PC-3 (cell line): Measurements from ENCODE around the gene RANBP3L. TPM values are rescaled to one million over a fixed set of nuclear protein-coding genes. Genes with fewer than 3 reads are reported as not detected.

Experiments
- ATAC-seq: fragments of 200-7000 bp; cut with Tn5 transposase; 2 replicates; pipeline ENCODE4 v1.9.1; 2020; ENCODE audit warnings: mild to moderate bottlenecking, moderate library complexity
- Bru-seq: library from RNA; stranded (reverse); fragments of 400-500 nt; gene quantifications from one replicate; lab custom pipeline; 2021; lab: Mats Ljungman, UMichigan
- BruChase-seq, 2 experiments: library from RNA; stranded (reverse); fragments of 400-500 nt; gene quantifications; one replicate each; lab custom pipeline; 2021; lab: Mats Ljungman, UMichigan
- BruUV-seq: library from RNA; stranded (reverse); fragments of 400-500 nt; replicated peaks from 2 replicates; lab custom pipeline; 2021; lab: Mats Ljungman, UMichigan
- CTCF ChIA-PET: fragments of 300-600 bp; sonication (Branson Sonifier 250); formaldehyde crosslinking; loops from one replicate; lab custom pipeline; 2022; ENCODE audit warnings: antibody characterized with exemption; lab: Charles Lee
- POLR2A ChIA-PET: fragments of 300-600 bp; sonication (Branson Sonifier 250); formaldehyde crosslinking; loops from one replicate; lab custom pipeline; 2022; ENCODE audit warnings: antibody characterized with exemption; ENCODE audit not compliant: unreplicated experiment; lab: Charles Lee
- DNase-seq: peaks from one replicate; pipeline ENCODE4 v3.0.0-alpha.2; 2015
- H2AFZ ChIP-seq: fragments of 300-600 bp; sonication (generic); 2 replicates; pipeline ENCODE4 v1.6.0; 2016; ENCODE audit warnings: antibody characterized with exemption, low read length
- H3F3A ChIP-seq: fragments of 300-600 bp; sonication (generic); one replicate; pipeline ENCODE4 v1.6.0; 2017; ENCODE audit warnings: antibody characterized with exemption, low read length, control low read depth, mild to moderate bottlenecking; ENCODE audit not compliant: unreplicated experiment
- H3K27ac ChIP-seq: fragments of 300-600 bp; sonication (generic); 2 replicates; pipeline ENCODE4 v1.5.1; 2016; ENCODE audit warnings: mild to moderate bottlenecking, low read length
- H3K27me3 ChIP-seq: fragments of 300-600 bp; sonication (generic); 2 replicates; pipeline ENCODE4 v1.6.1; 2016; ENCODE audit warnings: low read length, mixed read lengths
- H3K36me3 ChIP-seq: fragments of 300-600 bp; sonication (generic); 2 replicates; pipeline ENCODE4 v1.6.1; 2016; ENCODE audit warnings: low read depth, mixed run types, low read length, mixed read lengths
- H3K4me1 ChIP-seq: fragments of 300-600 bp; sonication (generic); 2 replicates; pipeline ENCODE4 v1.5.1; 2016; ENCODE audit warnings: low read length; ENCODE audit not compliant: insufficient read depth
- H3K4me2 ChIP-seq: fragments of 300-600 bp; sonication (generic); 2 replicates; pipeline ENCODE4 v1.6.0; 2016; ENCODE audit warnings: low read length
- H3K4me3 ChIP-seq: fragments of 300-600 bp; sonication (generic); 2 replicates; pipeline ENCODE4 v1.5.1; 2016; ENCODE audit warnings: mild to moderate bottlenecking, low read length, mixed read lengths
- H3K79me2 ChIP-seq: fragments of 300-600 bp; sonication (generic); 2 replicates; pipeline ENCODE4 v1.6.1; 2017; ENCODE audit warnings: low read length, mixed read lengths
- H3K9ac ChIP-seq: fragments of 300-600 bp; sonication (generic); 2 replicates; pipeline ENCODE4 v1.6.0; 2016; ENCODE audit warnings: mild to moderate bottlenecking, low read length
- H3K9me2 ChIP-seq: fragments of 300-600 bp; sonication (generic); replicated peaks from 2 replicates; pipeline ENCODE4 v1.6.1; 2016; ENCODE audit warnings: mixed run types, low read length, mixed read lengths
- H3K9me3 ChIP-seq: fragments of 300-600 bp; sonication (generic); 2 replicates; pipeline ENCODE4 v1.6.1; 2016; ENCODE audit warnings: low read length, mixed read lengths
- H4K20me1 ChIP-seq: fragments of 300-600 bp; sonication (generic); 2 replicates; pipeline ENCODE4 v1.6.1; 2016; ENCODE audit warnings: low read length, mixed read lengths
- EZH2 ChIP-seq: fragments of 300-600 bp; sonication (generic); IDR thresholded peaks from one replicate; pipeline ENCODE4 v1.6.1; 2017; ENCODE audit warnings: antibody characterized with exemption, mild to moderate bottlenecking, low read length; ENCODE audit not compliant: unreplicated experiment
- EZH2phosphoT487 ChIP-seq: fragments of 300-600 bp; sonication (generic); IDR thresholded peaks from 2 replicates; pipeline ENCODE4 v1.6.1; 2018; ENCODE audit warnings: mild to moderate bottlenecking, antibody characterized with exemption, low read length, borderline replicate concordance
- intact Hi-C: fragments of 100-400 bp; cut with micrococcal nuclease; formaldehyde crosslinking; loops from 2 replicates; pipeline ENCODE4 v1.9.0; 2023
- long read RNA-seq: library from polyadenylated mRNA; unstranded; transcript quantifications from one replicate; pipeline ENCODE4 v2.0.0, GENCODE V29; 2021; ENCODE audit not compliant: unreplicated experiment
- total RNA-seq: library from RNA; depleted of rRNA; stranded (reverse); fragments of >200 nt; gene quantifications from 2 replicates; pipeline ENCODE4 v1.2.3, GENCODE V29; 2014; rRNA removed
- TF ChIP-seq, protein P1 (sequence below): fragments of 300-600 bp; sonication (generic); conservative IDR thresholded peaks from 2 replicates; pipeline ENCODE4 v1.5.1; 2017; ENCODE audit warnings: antibody characterized with exemption, low read depth, mild to moderate bottlenecking, low read length

The RANBP3L gene, protein sequence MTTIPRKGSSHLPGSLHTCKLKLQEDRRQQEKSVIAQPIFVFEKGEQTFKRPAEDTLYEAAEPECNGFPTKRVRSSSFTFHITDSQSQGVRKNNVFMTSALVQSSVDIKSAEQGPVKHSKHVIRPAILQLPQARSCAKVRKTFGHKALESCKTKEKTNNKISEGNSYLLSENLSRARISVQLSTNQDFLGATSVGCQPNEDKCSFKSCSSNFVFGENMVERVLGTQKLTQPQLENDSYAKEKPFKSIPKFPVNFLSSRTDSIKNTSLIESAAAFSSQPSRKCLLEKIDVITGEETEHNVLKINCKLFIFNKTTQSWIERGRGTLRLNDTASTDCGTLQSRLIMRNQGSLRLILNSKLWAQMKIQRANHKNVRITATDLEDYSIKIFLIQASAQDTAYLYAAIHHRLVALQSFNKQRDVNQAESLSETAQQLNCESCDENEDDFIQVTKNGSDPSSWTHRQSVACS
- not detected in 2 replicates for total RNA-seq
- percentile 3 among the genes with signal in this experiment for Bru-seq, nascent RNA
- percentile 8 among the genes with signal in this experiment for BruChase-seq, experiment 1, labeled RNA remaining after a 6-hour chase
- percentile 11 among the genes with signal in this experiment for BruChase-seq, experiment 2, labeled RNA remaining after a 2-hour chase
- long read RNA-seq = 0 reads

DNA sequence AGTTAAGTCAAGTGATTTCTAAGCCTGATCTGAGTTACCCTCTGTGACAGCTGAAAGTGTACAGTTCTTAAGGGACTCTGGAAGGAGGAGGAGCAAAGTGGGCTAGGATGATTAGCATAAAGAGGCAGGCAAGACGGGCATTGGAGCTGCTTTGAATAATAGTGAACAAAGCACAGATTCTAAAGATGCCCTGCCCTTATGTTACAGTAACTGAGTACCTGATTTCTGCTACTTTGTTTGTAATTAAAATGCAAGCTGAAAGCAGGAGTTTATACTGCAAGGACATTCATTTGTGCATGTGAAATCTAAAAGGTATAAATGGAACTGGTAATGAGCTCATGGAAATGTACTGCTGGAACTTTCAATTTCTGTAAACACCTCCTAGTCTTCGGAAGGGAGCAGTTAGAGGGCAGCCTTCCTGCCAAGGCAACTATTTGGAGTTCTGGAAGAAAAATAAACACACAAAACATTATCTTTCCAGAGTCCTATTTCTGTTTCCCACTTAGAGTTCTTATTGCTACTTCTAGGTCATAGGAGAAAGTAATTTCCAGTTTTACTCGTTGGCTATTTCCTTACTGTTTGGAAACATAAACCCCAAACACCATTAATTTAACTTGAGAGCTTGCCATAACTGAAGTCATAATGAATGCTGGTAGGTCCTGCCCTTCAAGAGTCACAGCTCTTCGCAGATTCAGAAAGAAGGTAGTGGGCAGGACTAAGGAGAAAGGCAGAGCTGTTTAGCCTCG lies at the start of gene RANBP3L:
RANBP3L (minus strand) TSS at position 45 of the 746 bp plus-strand sequence. CDS start 486 bp downstream, outside the sequence.
- Histone ChIP-seq H3K4me1 (peaks cover 28% of the 10 kb centered on the region), H4K20me1 (no peaks in the 10 kb centered on the region), H3K9ac (no peak within 1 kb of the TSS), H3K27ac (peak within 1 kb of the TSS; percentile 24), H2AFZ (peak within 1 kb of the TSS; percentile 53; the same call in 1 of the 2 replicates), H3K9me3 (no peaks in the 10 kb centered on the region), H3K36me3 (no peaks in the 10 kb centered on the region), H3K4me3 (peak within 1 kb of the TSS; percentile 3; the same call in 1 of the 2 replicates), H3K9me2 (no peaks in the 10 kb centered on the region), H3F3A (no peaks in the 10 kb centered on the region), H3K27me3 (no peaks in the 10 kb centered on the region), H3K4me2 (peak within 1 kb of the TSS; percentile 52), H3K79me2 (no peaks in the 10 kb centered on the region)
- no peak for TF ChIP-seq EZH2phosphoT487
- TF ChIP-seq, protein P1, sequence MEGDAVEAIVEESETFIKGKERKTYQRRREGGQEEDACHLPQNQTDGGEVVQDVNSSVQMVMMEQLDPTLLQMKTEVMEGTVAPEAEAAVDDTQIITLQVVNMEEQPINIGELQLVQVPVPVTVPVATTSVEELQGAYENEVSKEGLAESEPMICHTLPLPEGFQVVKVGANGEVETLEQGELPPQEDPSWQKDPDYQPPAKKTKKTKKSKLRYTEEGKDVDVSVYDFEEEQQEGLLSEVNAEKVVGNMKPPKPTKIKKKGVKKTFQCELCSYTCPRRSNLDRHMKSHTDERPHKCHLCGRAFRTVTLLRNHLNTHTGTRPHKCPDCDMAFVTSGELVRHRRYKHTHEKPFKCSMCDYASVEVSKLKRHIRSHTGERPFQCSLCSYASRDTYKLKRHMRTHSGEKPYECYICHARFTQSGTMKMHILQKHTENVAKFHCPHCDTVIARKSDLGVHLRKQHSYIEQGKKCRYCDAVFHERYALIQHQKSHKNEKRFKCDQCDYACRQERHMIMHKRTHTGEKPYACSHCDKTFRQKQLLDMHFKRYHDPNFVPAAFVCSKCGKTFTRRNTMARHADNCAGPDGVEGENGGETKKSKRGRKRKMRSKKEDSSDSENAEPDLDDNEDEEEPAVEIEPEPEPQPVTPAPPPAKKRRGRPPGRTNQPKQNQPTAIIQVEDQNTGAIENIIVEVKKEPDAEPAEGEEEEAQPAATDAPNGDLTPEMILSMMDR = no peak
- TF ChIP-seq EZH2 = no peak
- CTCF ChIA-PET = interaction anchor here (0.6 to 1.9 kb wide), 2 partner anchors 212 to 223 kb away, joined by 3 to 7 read pairs; no protein-coding TSS in a partner anchor
- ATAC-seq = peak; percentile 63
- intact Hi-C loops = no loop called here
- DNase-seq = peak; percentile 36
- no TSS peak for BruUV-seq
- POLR2A ChIA-PET = no interaction called here

DNA sequence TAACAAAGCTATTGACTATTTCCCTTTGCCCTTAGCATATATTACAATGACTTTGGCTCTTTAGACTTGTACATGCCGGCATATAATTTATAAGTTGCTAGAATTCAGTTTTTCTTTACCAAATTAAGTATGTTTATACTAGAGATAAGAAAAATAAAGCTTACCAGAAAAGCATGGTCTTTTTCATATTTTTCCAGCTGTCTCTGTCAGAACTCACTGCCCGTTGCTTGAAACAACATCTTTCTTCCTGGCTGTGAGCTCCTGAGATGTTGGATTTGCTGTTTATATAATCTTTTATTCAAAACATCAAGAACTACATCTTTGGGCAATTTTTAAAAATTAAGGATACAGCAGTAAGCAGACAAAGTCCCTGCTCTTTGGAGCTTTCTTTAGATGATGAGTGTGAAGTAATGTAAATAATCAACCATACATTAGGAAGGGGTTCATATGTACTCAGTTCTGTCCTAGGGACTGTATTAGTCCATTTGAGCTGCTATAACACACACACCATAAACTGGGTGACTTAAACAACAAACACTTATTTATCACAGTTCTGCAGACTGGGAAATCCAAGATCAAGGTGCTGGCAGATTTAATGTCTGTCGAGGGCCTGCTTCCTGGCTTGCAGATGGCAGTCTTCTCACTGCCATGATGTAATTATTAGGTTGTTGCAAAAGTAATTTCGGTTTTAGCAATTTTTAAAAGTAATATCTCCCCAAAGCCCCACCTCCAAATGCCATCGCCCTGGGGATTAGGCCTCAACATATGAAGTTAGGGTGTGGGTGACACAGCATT lies 45.4 kb upstream of the RANBP3L start:
- Histone ChIP-seq H3K36me3 (no peaks in the 10 kb centered on the region), H2AFZ (no peak overlapping the region), H4K20me1 (no peaks in the 10 kb centered on the region), H3F3A (no peaks in the 10 kb centered on the region), H3K4me3 (no peak overlapping the region), H3K4me2 (no peak overlapping the region), H3K9me2 (no peaks in the 10 kb centered on the region), H3K9me3 (no peaks in the 10 kb centered on the region), H3K27ac (no peak overlapping the region), H3K27me3 (0 out of 2 replicates have a peak, but pooled peaks cover 6% of the 10 kb centered on the region), H3K9ac (no peak overlapping the region), H3K79me2 (no peaks in the 10 kb centered on the region), H3K4me1 (peaks cover 4% of the 10 kb centered on the region; the same call in 1 of the 2 replicates)
- ATAC-seq = no peak
- POLR2A ChIA-PET = no interaction called here
- CTCF ChIA-PET = no interaction called here
- TF ChIP-seq, protein P1 = no peak
- no peak for TF ChIP-seq EZH2
- no peak for TF ChIP-seq EZH2phosphoT487
- intact Hi-C loops = no loop called here
- DNase-seq = no peak
- no TSS peak for BruUV-seq
